ENCODE data around the gene ASTN2. TPM values are rescaled to one million over a fixed set of nuclear protein-coding genes. Genes with fewer than 3 reads are reported as not detected.

ASTN2 gene
- polyA plus RNA-seq, 2 of the 4 experiments (the other 2 are of a cell fraction) = 5.8 to 11.6 TPM

GRCh38 chr9:117035546-117035945 is 379.3 kb downstream of the ASTN2 start:
- ChIA-PET CTCF (interaction anchor here (1.5 kb wide), 1 partner anchor 298 kb away, joined by 3 read pairs; no protein-coding TSS in a partner anchor), POLR2A (no interaction called here)
- 0% methylated on average over 1 of the region's 1 CpG for whole genome bisulfite sequencing (ENCODE audit: missing lambda C conversion rate)
- Histone ChIP-seq H3K4me1 (no peaks in the 10 kb centered on the region), H3K9me3 (no peaks in the 10 kb centered on the region), H3K4me3 (no peak overlapping the region), H3K27ac (no peak overlapping the region), H3K4me2 (no peak overlapping the region)
- FAIRE-seq = no peak
- no peak for DNase-seq (ENCODE audit: low read depth in 1 of 2, low spot score in 1 of 2)
- no peak for TF ChIP-seq HOXA7 (CRISPR knock-in tag; IDR thresholded peaks at IDR 0.05)
- TF ChIP-seq GATA3 (IDR thresholded peaks at IDR 0.05; ENCODE audit: borderline replicate concordance) = no peak
- TF ChIP-seq MAZ (IDR thresholded peaks at IDR 0.05; ENCODE audit: borderline replicate concordance, low read depth, low read length) = no peak
- no peak for TF ChIP-seq CBX8 (IDR thresholded peaks at IDR 0.05)
- no peak for TF ChIP-seq ZNF302 (CRISPR knock-in tag; IDR thresholded peaks at IDR 0.05)
- no peak for TF ChIP-seq HMGXB4 (CRISPR knock-in tag; IDR thresholded peaks at IDR 0.05; ENCODE audit: borderline replicate concordance)
- TF ChIP-seq MAX (IDR thresholded peaks at IDR 0.05) = no peak
- no peak for TF ChIP-seq TFCP2L1 (CRISPR knock-in tag; IDR thresholded peaks at IDR 0.05)
- TF ChIP-seq CHD4 (IDR thresholded peaks at IDR 0.05; ENCODE audit: borderline replicate concordance) = no peak
- no peak for TF ChIP-seq POLR2AphosphoS2 (conservative IDR thresholded peaks at IDR 0.05; ENCODE audit: low read length)
- TF ChIP-seq FOSL2 (IDR thresholded peaks at IDR 0.05) = no peak
- TF ChIP-seq FOSL2 (CRISPR knock-in tag; IDR thresholded peaks at IDR 0.05) = no peak
- TF ChIP-seq RCOR1 (IDR thresholded peaks at IDR 0.05; ENCODE audit: low read depth, low read length) = no peak
- no peak for ATAC-seq

GRCh38 chr9:117034866-117035265 is 380.0 kb downstream of the ASTN2 start:
- 0% methylated on average over 2 of the region's 2 CpGs for WGBS (ENCODE audit: missing lambda C conversion rate)
- Histone ChIP-seq H3K9me3 (no peaks in the 10 kb centered on the region), H3K4me3 (no peak overlapping the region), H3K4me1 (no peaks in the 10 kb centered on the region), H3K27ac (no peak overlapping the region), H3K4me2 (no peak overlapping the region)
- TF ChIP-seq HOXA7 (CRISPR knock-in tag; IDR thresholded peaks at IDR 0.05) (no peak), REST (IDR thresholded peaks at IDR 0.05) (peak; percentile 76), EHMT2 (IDR thresholded peaks at IDR 0.05; ENCODE audit: low read depth) (peak; percentile 46; the same call in 1 of the 2 replicates), ESRRA (IDR thresholded peaks at IDR 0.05; ENCODE audit: borderline replicate concordance, low read length) (no peak), RNF2 (IDR thresholded peaks at IDR 0.05; ENCODE audit: borderline replicate concordance, low read depth) (no peak)
- POLR2A ChIA-PET = no interaction called here
- CTCF ChIA-PET = interaction anchor here (1.5 kb wide), 1 partner anchor 298 kb away, joined by 3 read pairs; no protein-coding TSS in a partner anchor
- no peak for FAIRE-seq
- DNase-seq (ENCODE audit: low read depth in 1 of 2, low spot score in 1 of 2) = peak in 1 of 2 experiments; percentile 1
- no peak for ATAC-seq

GRCh38 chr9:117030254-117030768 is 384.5 kb downstream of the ASTN2 start:
- 4% methylated on average over 3 of the region's 3 CpGs for WGBS (ENCODE audit: missing lambda C conversion rate)
- DNase-seq (ENCODE audit: low read depth in 1 of 2, low spot score in 1 of 2) (no peak), FAIRE-seq (no peak), ATAC-seq (no peak)
- Histone ChIP-seq H3K4me1 (no peaks in the 10 kb centered on the region), H3K9me3 (no peaks in the 10 kb centered on the region), H3K4me2 (no peak overlapping the region), H3K27ac (no peak overlapping the region), H3K4me3 (no peak overlapping the region)
- POLR2A ChIA-PET = no interaction called here
- CTCF ChIA-PET = no interaction called here
- no peak for TF ChIP-seq CHD4 (IDR thresholded peaks at IDR 0.05; ENCODE audit: borderline replicate concordance)
- no peak for TF ChIP-seq EP300 (IDR thresholded peaks at IDR 0.05)
- TF ChIP-seq EHF (CRISPR knock-in tag; IDR thresholded peaks at IDR 0.05) = no peak
- no peak for TF ChIP-seq ATOH8 (CRISPR knock-in tag; IDR thresholded peaks at IDR 0.05; ENCODE audit: low read depth)
- no peak for TF ChIP-seq FOSB (CRISPR knock-in tag; IDR thresholded peaks at IDR 0.05)
- TF ChIP-seq NFE2L2 (conservative IDR thresholded peaks at IDR 0.05; ENCODE audit: low read length) = no peak
- TF ChIP-seq FOSL2 (IDR thresholded peaks at IDR 0.05) = no peak
- TF ChIP-seq FOSL2 (CRISPR knock-in tag; IDR thresholded peaks at IDR 0.05) = no peak
- no peak for TF ChIP-seq KDM5A (IDR thresholded peaks at IDR 0.05)
- TF ChIP-seq MYC (IDR thresholded peaks at IDR 0.05; ENCODE audit: borderline replicate concordance, low read length) = no peak
- no peak for TF ChIP-seq PHF8 (IDR thresholded peaks at IDR 0.05; ENCODE audit: borderline replicate concordance, low read depth)
- no peak for TF ChIP-seq CBX8 (IDR thresholded peaks at IDR 0.05)
- TF ChIP-seq JUNB (IDR thresholded peaks at IDR 0.05) = no peak
- no peak for TF ChIP-seq KDM1A (IDR thresholded peaks at IDR 0.05; ENCODE audit: low read depth)
- TF ChIP-seq EHMT2 (IDR thresholded peaks at IDR 0.05; ENCODE audit: low read depth) = no peak
- TF ChIP-seq CBX2 (IDR thresholded peaks at IDR 0.05; ENCODE audit: borderline replicate concordance, low read depth) = no peak
- no peak for TF ChIP-seq RAD21 (conservative IDR thresholded peaks at IDR 0.05 in 1 of 2, IDR thresholded peaks at IDR 0.05 in 1 of 2)
